Panc1 (cell line): Measurements from ENCODE around the gene SPEM3. TPM values are rescaled to one million over a fixed set of nuclear protein-coding genes. Genes with fewer than 3 reads are reported as not detected.

Source experiments
- ATAC-seq: fragments of 200-7000 bp; cut with Tn5 transposase; 2 replicates; pipeline ENCODE4 v1.9.1; 2020; ENCODE audit warnings: mild to moderate bottlenecking, moderate library complexity
- BruUV-seq: library from RNA; stranded (reverse); fragments of 400-500 nt; replicated peaks from 2 replicates; lab custom pipeline; 2021; lab: Mats Ljungman, UMichigan
- CTCF ChIA-PET: fragments of 300-600 bp; sonication (Branson Sonifier 250); formaldehyde crosslinking; loops from one replicate; lab custom pipeline; 2022; ENCODE audit warnings: antibody characterized with exemption; lab: Charles Lee
- POLR2A ChIA-PET: fragments of 300-600 bp; sonication (Branson Sonifier 250); formaldehyde crosslinking; loops from one replicate; lab custom pipeline; 2022; ENCODE audit warnings: antibody characterized with exemption; lab: Charles Lee
- DNase-seq: peaks from one replicate; pipeline ENCODE4 v3.0.0-alpha.2; 2010; ENCODE audit warnings: low read depth, low spot score
- H3K27ac ChIP-seq: 2 replicates; pipeline ENCODE4 v1.5.1; 2011; ENCODE audit warnings: mild to moderate bottlenecking, low read length, inconsistent platforms
- H3K27me3 ChIP-seq: fragments of 200-500 bp; sonication (Bioruptor generic); 2 replicates; pipeline ENCODE4 v1.6.0; 2014; ENCODE audit warnings: low read length, inconsistent platforms; ENCODE audit not compliant: control insufficient read depth, insufficient read depth
- H3K36me3 ChIP-seq: fragments of 200-500 bp; sonication (Bioruptor generic); 2 replicates; pipeline ENCODE4 v1.5.1; 2014; ENCODE audit warnings: inconsistent platforms, mild to moderate bottlenecking, low read length, moderate library complexity; ENCODE audit not compliant: control insufficient read depth, insufficient read depth
- H3K4me1 ChIP-seq: 2 replicates; pipeline ENCODE4 v1.5.1; 2011; ENCODE audit warnings: inconsistent platforms, mild to moderate bottlenecking, low read length, moderate library complexity; ENCODE audit not compliant: control insufficient read depth, insufficient read depth
- H3K4me3 ChIP-seq, 2 experiments: 2 replicates each; pipeline ENCODE4 v1.5.1; 2011 to 2012; ENCODE audit warnings: low read depth in 2 of 2, low read length in 2 of 2, mild to moderate bottlenecking in 2 of 2, inconsistent platforms in 1 of 2, moderate library complexity in 1 of 2
- H3K9me3 ChIP-seq: fragments of 200-500 bp; sonication (Bioruptor generic); 2 replicates; pipeline ENCODE4 v1.5.1; 2014; ENCODE audit warnings: low read depth, mild to moderate bottlenecking, inconsistent platforms, low read length, moderate library complexity; ENCODE audit not compliant: control insufficient read depth, insufficient read depth
- POLR2AphosphoS5 ChIP-seq: IDR thresholded peaks from 2 replicates; pipeline ENCODE4 v1.6.1; 2012; ENCODE audit warnings: mild to moderate bottlenecking, low read depth, low read length, moderate library complexity
- SIN3A ChIP-seq: IDR thresholded peaks from 2 replicates; pipeline ENCODE4 v1.6.1; 2012; ENCODE audit warnings: low read depth, mild to moderate bottlenecking, low read length, moderate library complexity, borderline replicate concordance; ENCODE audit not compliant: insufficient read depth
- TCF7L2 ChIP-seq: IDR thresholded peaks from 2 replicates; pipeline ENCODE4 v1.6.1; 2011; ENCODE audit warnings: mild to moderate bottlenecking, low read depth, low read length, inconsistent platforms
- in situ Hi-C: cut with HindIII; loops from 2 replicates; pipeline ENCODE4 v1.10.0; 2016; ENCODE audit warnings: low sequenced_read_pairs, low pct_unique_long_range_greater_than_20kb
- intact Hi-C: fragments of 100-400 bp; cut with micrococcal nuclease; formaldehyde crosslinking; loops from one replicate; pipeline ENCODE4 v1.10.0; 2022; ENCODE audit not compliant: unreplicated experiment
- total RNA-seq: library from RNA; stranded (reverse); gene quantifications from one replicate; pipeline ENCODE4 v1.2.1, GENCODE V29; 2021; ENCODE audit not compliant: unreplicated experiment
- TF ChIP-seq, protein P1 (sequence below): fragments of 450-650 bp; IDR thresholded peaks from 2 replicates; pipeline ENCODE4 v1.5.1; 2017; ENCODE audit warnings: mild to moderate bottlenecking
- TF ChIP-seq, protein P2 (sequence below), 2 experiments: IDR thresholded peaks; 2 replicates each; pipeline ENCODE4 v1.6.1; 2011 to 2012; ENCODE audit warnings: low read depth in 2 of 2, control low read depth in 1 of 2, low read length in 1 of 2, mild to moderate bottlenecking in 1 of 2, moderate library complexity in 1 of 2; ENCODE audit not compliant: insufficient read depth in 1 of 2

SPEM3 gene
- total RNA-seq, 1 experiment from 2014 or later = not detected

DNA sequence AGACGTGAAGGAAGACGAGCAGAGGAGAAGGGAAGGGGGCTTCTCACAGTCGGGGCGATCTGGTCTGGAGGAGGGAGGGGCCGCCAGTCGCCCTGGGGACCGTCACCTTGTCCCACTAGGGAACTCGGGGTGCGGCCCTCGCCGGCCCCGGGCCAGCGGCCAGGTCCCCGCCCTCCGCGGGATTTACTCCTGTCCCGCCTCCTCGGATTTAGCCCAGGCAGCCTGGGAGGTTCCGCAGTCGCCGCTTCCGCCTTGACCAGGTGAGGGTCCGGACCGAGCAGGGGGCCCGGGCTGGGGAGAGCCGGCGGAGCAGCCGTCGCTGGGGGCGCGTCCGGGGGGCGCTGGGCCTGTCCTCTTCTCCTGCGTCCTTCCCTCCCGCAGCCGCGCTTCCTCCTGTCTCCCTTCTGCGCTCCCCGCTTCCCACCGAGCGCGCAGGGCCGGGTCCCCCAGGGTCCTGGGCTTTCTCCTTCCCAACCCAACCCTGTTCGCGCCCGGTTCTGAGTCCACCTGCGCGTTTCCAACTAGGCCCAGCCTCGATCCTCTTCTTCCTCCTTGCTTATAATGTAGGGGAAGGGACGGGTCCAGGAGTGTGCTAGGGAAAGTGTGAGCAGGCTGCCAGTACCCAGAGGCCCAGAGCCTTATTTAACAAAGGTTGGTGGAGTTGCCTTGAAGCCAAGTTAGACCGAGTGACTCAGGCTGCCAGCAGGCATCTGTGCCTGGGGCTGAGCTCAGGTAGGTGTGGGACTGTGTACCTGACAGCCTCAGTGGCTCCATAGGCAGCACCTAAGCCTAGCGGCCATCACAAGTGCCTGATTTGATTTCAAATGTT lies 47.6 kb upstream of the SPEM3 start, which contains the start of gene TNK1:
Gene TNK1, plus strand, starts transcription at position 235 of the 829 bp plus-strand sequence. CDS start 1,838 bp downstream, outside the sequence.
- in situ Hi-C loops = no loop called here
- POLR2A ChIA-PET = no interaction called here
- CTCF ChIA-PET = no interaction called here
- DNase-seq (no peak), ATAC-seq (peak; percentile 83)
- no TSS peak for BruUV-seq
- TF ChIP-seq POLR2AphosphoS5 (no peak), TCF7L2 (no peak), SIN3A (no peak)
- TF ChIP-seq, protein P1, sequence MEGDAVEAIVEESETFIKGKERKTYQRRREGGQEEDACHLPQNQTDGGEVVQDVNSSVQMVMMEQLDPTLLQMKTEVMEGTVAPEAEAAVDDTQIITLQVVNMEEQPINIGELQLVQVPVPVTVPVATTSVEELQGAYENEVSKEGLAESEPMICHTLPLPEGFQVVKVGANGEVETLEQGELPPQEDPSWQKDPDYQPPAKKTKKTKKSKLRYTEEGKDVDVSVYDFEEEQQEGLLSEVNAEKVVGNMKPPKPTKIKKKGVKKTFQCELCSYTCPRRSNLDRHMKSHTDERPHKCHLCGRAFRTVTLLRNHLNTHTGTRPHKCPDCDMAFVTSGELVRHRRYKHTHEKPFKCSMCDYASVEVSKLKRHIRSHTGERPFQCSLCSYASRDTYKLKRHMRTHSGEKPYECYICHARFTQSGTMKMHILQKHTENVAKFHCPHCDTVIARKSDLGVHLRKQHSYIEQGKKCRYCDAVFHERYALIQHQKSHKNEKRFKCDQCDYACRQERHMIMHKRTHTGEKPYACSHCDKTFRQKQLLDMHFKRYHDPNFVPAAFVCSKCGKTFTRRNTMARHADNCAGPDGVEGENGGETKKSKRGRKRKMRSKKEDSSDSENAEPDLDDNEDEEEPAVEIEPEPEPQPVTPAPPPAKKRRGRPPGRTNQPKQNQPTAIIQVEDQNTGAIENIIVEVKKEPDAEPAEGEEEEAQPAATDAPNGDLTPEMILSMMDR = no peak
- TF ChIP-seq, protein P2, sequence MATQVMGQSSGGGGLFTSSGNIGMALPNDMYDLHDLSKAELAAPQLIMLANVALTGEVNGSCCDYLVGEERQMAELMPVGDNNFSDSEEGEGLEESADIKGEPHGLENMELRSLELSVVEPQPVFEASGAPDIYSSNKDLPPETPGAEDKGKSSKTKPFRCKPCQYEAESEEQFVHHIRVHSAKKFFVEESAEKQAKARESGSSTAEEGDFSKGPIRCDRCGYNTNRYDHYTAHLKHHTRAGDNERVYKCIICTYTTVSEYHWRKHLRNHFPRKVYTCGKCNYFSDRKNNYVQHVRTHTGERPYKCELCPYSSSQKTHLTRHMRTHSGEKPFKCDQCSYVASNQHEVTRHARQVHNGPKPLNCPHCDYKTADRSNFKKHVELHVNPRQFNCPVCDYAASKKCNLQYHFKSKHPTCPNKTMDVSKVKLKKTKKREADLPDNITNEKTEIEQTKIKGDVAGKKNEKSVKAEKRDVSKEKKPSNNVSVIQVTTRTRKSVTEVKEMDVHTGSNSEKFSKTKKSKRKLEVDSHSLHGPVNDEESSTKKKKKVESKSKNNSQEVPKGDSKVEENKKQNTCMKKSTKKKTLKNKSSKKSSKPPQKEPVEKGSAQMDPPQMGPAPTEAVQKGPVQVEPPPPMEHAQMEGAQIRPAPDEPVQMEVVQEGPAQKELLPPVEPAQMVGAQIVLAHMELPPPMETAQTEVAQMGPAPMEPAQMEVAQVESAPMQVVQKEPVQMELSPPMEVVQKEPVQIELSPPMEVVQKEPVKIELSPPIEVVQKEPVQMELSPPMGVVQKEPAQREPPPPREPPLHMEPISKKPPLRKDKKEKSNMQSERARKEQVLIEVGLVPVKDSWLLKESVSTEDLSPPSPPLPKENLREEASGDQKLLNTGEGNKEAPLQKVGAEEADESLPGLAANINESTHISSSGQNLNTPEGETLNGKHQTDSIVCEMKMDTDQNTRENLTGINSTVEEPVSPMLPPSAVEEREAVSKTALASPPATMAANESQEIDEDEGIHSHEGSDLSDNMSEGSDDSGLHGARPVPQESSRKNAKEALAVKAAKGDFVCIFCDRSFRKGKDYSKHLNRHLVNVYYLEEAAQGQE (IDR thresholded peaks at IDR 0.05; ENCODE audit: insufficient read depth in 1 of 2, low read depth in 2 of 2, low read length in 1 of 2) = no peak
- no peaks in the 10 kb centered on the region for H3K27me3 ChIP-seq
- H3K9me3 ChIP-seq = peaks cover 3% of the 10 kb centered on the region; the same call in 1 of the 2 replicates
- no peaks in the 10 kb centered on the region for H3K4me1 ChIP-seq
- peaks cover 2% of the 10 kb centered on the region; the same call in 1 of the 2 replicates for H3K36me3 ChIP-seq
- intact Hi-C loops = no loop called here
- peak within 1 kb of the TSS; percentile 68 for H3K27ac ChIP-seq
- peak within 1 kb of the TSS; percentile 51 to 63 for H3K4me3 ChIP-seq

DNA sequence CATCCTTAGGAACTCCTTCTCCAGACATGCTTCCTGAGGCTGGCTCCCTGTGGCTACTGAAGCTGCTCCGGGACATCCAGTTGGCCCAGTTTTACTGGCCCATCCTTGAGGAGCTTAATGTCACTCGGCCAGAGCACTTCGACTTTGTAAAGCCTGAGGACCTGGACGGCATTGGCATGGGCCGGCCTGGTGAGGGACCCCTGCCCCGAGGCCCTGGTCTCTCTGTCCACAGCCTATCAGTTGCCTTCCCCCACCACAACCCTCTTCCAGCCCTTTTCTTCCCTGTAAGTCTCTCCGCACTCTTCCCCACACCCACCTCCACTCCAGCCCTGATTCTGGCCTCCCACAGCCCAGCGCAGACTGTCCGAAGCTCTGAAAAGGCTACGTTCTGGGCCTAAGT lies 45.8 kb upstream of the SPEM3 start:
- H3K4me3 ChIP-seq = no peak overlapping the region
- CTCF ChIA-PET = no interaction called here
- no peaks in the 10 kb centered on the region for H3K4me1 ChIP-seq
- DNase-seq (no peak), ATAC-seq (no peak)
- TF ChIP-seq POLR2AphosphoS5 = no peak
- TF ChIP-seq, protein P2 (IDR thresholded peaks at IDR 0.05; ENCODE audit: insufficient read depth in 1 of 2, low read depth in 2 of 2, low read length in 1 of 2) = no peak
- TF ChIP-seq, protein P1 = no peak
- TF ChIP-seq TCF7L2 = no peak
- no peak for TF ChIP-seq SIN3A
- BruUV-seq = no TSS peak
- POLR2A ChIA-PET = no interaction called here
- no peaks in the 10 kb centered on the region for H3K27me3 ChIP-seq
- peaks cover 3% of the 10 kb centered on the region; the same call in 1 of the 2 replicates for H3K9me3 ChIP-seq
- in situ Hi-C loops (no loop called here), intact Hi-C loops (no loop called here)
- H3K36me3 ChIP-seq = peaks cover 2% of the 10 kb centered on the region; the same call in 1 of the 2 replicates
- H3K27ac ChIP-seq = no peak overlapping the region
